GM23338 (cell line): ENCODE results near the gene KRTAP4-11. TPM values are rescaled to one million over a fixed set of nuclear protein-coding genes. Genes with fewer than 3 reads are reported as not detected.
"Not testable (repeated sequence)": the region's sequence is repeated elsewhere in the genome, so short reads cannot be mapped to it uniquely, and the experiment has no call there.

Source experiments
- ATAC-seq: fragments of 200-7000 bp; cut with Tn5 transposase; 3 replicates; pipeline ENCODE4 v1.9.1; 2020
- DNase-seq: peaks from one replicate; pipeline ENCODE4 v3.0.0-alpha.2; 2015; ENCODE audit warnings: low spot score
- H2AFZ ChIP-seq: fragments of 200-600 bp; sonication (generic); 2 replicates; pipeline ENCODE4 v1.8.0; 2016; ENCODE audit warnings: antibody characterized with exemption, mild to moderate bottlenecking, moderate library complexity
- H3F3A ChIP-seq: fragments of 200-600 bp; sonication (generic); replicated peaks from 2 replicates; pipeline ENCODE4 v1.8.0; 2017; ENCODE audit warnings: antibody characterized with exemption, mixed run types, low read depth
- H3K27ac ChIP-seq: fragments of 200-600 bp; sonication (generic); 2 replicates; pipeline ENCODE4 v1.6.1; 2016; ENCODE audit warnings: low read depth
- H3K27me3 ChIP-seq: fragments of 200-600 bp; sonication (generic); 2 replicates; pipeline ENCODE4 v1.8.0; 2016; ENCODE audit warnings: mild to moderate bottlenecking, mixed run types, moderate library complexity; ENCODE audit not compliant: insufficient read depth
- H3K36me3 ChIP-seq: fragments of 200-600 bp; sonication (generic); 2 replicates; pipeline ENCODE4 v1.8.0; 2016; ENCODE audit warnings: mild to moderate bottlenecking; ENCODE audit not compliant: insufficient read depth
- H3K4me1 ChIP-seq: fragments of 200-600 bp; sonication (generic); 2 replicates; pipeline ENCODE4 v1.8.0; 2016; ENCODE audit warnings: mild to moderate bottlenecking, moderate library complexity; ENCODE audit not compliant: insufficient read depth
- H3K4me2 ChIP-seq: fragments of 200-600 bp; sonication (generic); 2 replicates; pipeline ENCODE4 v1.7.1; 2017; ENCODE audit warnings: mixed run types
- H3K4me3 ChIP-seq: fragments of 200-600 bp; sonication (generic); 2 replicates; pipeline ENCODE4 v1.6.1; 2016; ENCODE audit warnings: mixed run types
- H3K79me2 ChIP-seq: fragments of 200-600 bp; sonication (generic); replicated peaks from 2 replicates; pipeline ENCODE4 v1.8.0; 2017; ENCODE audit warnings: mild to moderate bottlenecking; ENCODE audit not compliant: insufficient read depth
- H3K9me2 ChIP-seq: fragments of 200-600 bp; sonication (generic); 2 replicates; pipeline ENCODE4 v1.8.0; 2017; ENCODE audit not compliant: insufficient read depth
- H4K20me1 ChIP-seq: fragments of 200-600 bp; sonication (generic); replicated peaks from 2 replicates; pipeline ENCODE4 v1.8.0; 2017; ENCODE audit warnings: mild to moderate bottlenecking; ENCODE audit not compliant: insufficient read depth
- H3K27ac Mint-ChIP-seq: 2 replicates; pipeline ENCODE4 v1.8.0; 2020; ENCODE audit warnings: inconsistent platforms, mild to moderate bottlenecking, moderate library complexity, mixed read lengths
- H3K27me3 Mint-ChIP-seq: 3 replicates; pipeline ENCODE4 v1.8.0; 2022; ENCODE audit warnings: low read depth, mild to moderate bottlenecking, moderate library complexity, mixed read lengths, inconsistent platforms; ENCODE audit not compliant: insufficient read depth, poor library complexity
- H3K36me3 Mint-ChIP-seq: 3 replicates; pipeline ENCODE4 v1.8.0; 2021; ENCODE audit warnings: low read depth, mild to moderate bottlenecking, inconsistent platforms, moderate library complexity, mixed read lengths
- H3K4me1 Mint-ChIP-seq: 3 replicates; pipeline ENCODE4 v1.8.0; 2020; ENCODE audit warnings: mild to moderate bottlenecking, inconsistent platforms, mixed read lengths
- H3K4me3 Mint-ChIP-seq: 3 replicates; pipeline ENCODE4 v1.8.0; 2021; ENCODE audit warnings: moderate library complexity, mild to moderate bottlenecking, inconsistent platforms, mixed read lengths
- H3K9me3 Mint-ChIP-seq: 3 replicates; pipeline ENCODE4 v1.8.0; 2020; ENCODE audit warnings: moderate library complexity, mild to moderate bottlenecking, inconsistent platforms, mixed read lengths
- CTCF ChIP-seq, 2 experiments: fragments of 200-600 bp in 1 of 2; sonication (generic) in 1 of 2; conservative IDR thresholded peaks; 2 replicates each; pipeline versions ENCODE4 v1.5.1 to v1.6.1; 2016 to 2017; ENCODE audit warnings: antibody characterized with exemption in 2 of 2, low read depth in 2 of 2, mild to moderate bottlenecking in 2 of 2, moderate library complexity in 1 of 2
- JUNB ChIP-seq: IDR thresholded peaks from one replicate; pipeline ENCODE4 v1.6.1; 2016; ENCODE audit warnings: antibody characterized with exemption; ENCODE audit not compliant: unreplicated experiment
- POLR2AphosphoS5 ChIP-seq: IDR thresholded peaks from 2 replicates; pipeline ENCODE4 v1.6.1; 2016; ENCODE audit warnings: antibody characterized with exemption, low read depth
- REST ChIP-seq: IDR thresholded peaks from one replicate; pipeline ENCODE4 v1.6.1; 2018; ENCODE audit warnings: antibody characterized with exemption; ENCODE audit not compliant: unreplicated experiment
- STAT1 ChIP-seq: IDR thresholded peaks from one replicate; pipeline ENCODE4 v1.6.1; 2016; ENCODE audit warnings: antibody characterized with exemption; ENCODE audit not compliant: unreplicated experiment
- ZNF114 ChIP-seq: fragments of 250-450 bp; sonication (Bioruptor Pico); IDR thresholded peaks from 2 replicates; pipeline ENCODE4 v1.5.0; 2020; ENCODE audit warnings: mild to moderate bottlenecking, moderate library complexity
- ZNF331 ChIP-seq: fragments of 250-450 bp; sonication (Bioruptor Pico); IDR thresholded peaks from 2 replicates; pipeline ENCODE4 v1.5.0; 2020; ENCODE audit warnings: low read depth, mild to moderate bottlenecking, moderate library complexity
- polyA plus RNA-seq: library from polyadenylated mRNA; unstranded; fragments of >200 nt; fragmentation: Nextera tagmentation; extraction: Ambion mirVana; gene quantifications from 2 replicates; pipeline ENCODE4 v1.2.1, GENCODE V29; 2016
- total RNA-seq: library from RNA; depleted of rRNA; stranded (reverse); fragments of >200 nt; shearing (Covaris generic); gene quantifications from 2 replicates; pipeline ENCODE4 v1.2.3, GENCODE V29; 2014

KRTAP4-11 gene
- total and polyA plus RNA-seq, 2 experiments from 2014 or later: not detected

DNA sequence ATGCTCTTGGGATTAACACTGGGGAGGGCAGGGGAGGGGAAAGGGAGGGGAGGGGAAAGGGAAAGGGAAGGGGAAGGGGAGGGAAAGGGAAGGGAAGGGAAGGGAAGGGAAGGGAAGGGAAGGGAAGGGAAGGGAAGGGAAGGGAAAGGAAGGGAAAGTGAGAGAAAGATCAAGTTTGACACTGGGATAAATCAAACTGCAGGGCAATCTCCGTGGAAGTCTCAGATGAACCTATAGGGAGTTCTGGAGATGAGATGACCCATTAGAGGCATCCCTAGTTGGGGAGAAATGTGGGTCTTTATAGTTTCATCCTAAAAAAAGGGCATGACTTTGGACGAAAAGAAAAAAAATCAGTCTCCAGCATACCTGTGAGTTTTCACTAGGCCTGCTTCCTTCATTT is 3.6 kb upstream of the KRTAP4-11 start:
- DNase-seq (no peak), ATAC-seq (no peak)
- no peaks in the 10 kb centered on the region for H3K4me1 ChIP-seq
- Mint-ChIP-seq H3K4me3 (no peak overlapping the region), H3K36me3 (no peaks in the 10 kb centered on the region; the same call in 2 of the 3 replicates), H3K27ac (no peak overlapping the region), H3K27me3 (peaks cover 6% of the 10 kb centered on the region), H3K9me3 (no peaks in the 10 kb centered on the region; the same call in 1 of the 3 replicates), H3K4me1 (peaks cover 20% of the 10 kb centered on the region)
- no peak for TF ChIP-seq REST
- no peak for TF ChIP-seq ZNF331 (CRISPR knock-in tag)
- no peak for TF ChIP-seq ZNF114 (CRISPR knock-in tag)
- no peak for TF ChIP-seq JUNB
- TF ChIP-seq CTCF (conservative IDR thresholded peaks at IDR 0.05; ENCODE audit: low read depth in 2 of 2): no peak
- TF ChIP-seq STAT1: no peak
- TF ChIP-seq POLR2AphosphoS5: no peak
- no peaks in the 10 kb centered on the region for H3K27me3 ChIP-seq
- H3F3A ChIP-seq: no peaks in the 10 kb centered on the region
- H3K79me2 ChIP-seq: no peaks in the 10 kb centered on the region
- H3K4me3 ChIP-seq: no peak overlapping the region
- H3K36me3 ChIP-seq: no peaks in the 10 kb centered on the region; the same call in 1 of the 2 replicates
- H3K9me2 ChIP-seq: no peaks in the 10 kb centered on the region
- no peak overlapping the region for H2AFZ ChIP-seq
- no peaks in the 10 kb centered on the region for H4K20me1 ChIP-seq
- no peak overlapping the region for H3K27ac ChIP-seq
- no peak overlapping the region for H3K4me2 ChIP-seq

DNA sequence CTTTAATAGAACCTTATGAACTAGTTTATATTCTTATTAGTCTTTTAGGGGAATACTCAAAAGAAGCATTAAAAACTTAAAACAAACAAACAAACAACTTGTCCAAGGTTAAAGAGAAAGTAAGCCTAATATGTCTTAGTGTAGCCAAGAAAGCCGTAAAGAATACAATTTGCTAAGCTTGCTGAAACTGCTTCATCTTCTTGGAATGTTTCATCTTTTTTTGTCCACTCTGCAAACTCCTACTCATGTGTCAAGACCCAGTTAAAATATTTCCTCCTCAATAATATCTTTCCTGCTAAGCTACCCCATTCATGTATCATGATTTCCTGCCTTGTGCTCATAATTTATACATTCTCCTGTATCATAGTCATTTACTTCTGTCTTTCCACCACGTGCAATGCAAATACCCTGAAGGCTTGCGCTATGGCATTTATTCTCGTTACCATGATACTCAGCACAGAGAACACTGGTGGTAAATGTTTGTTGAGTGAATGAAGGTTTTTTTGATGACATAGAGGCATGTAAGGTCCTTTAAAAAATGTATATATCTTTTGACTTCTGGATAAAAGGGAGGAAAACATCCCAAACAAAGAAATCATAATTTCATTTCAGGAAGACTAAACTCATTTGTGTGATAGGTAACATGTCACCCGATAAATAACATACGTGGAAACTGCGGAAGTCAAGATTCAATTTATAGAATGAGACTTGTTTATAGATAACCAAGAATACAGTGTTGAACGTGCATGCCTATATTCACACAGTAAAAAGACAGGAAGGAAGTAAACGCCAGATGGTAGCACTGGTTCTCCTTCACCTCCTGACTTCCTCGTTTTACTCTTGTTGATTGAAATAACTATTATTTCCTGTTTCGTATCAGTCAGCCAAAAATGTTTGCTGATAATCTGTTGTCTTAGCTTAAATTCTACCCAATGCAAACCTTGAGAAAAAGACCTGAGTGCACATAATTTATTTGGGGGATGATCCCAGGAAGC is 1.8 kb upstream of the KRTAP4-11 start:
- not testable (repeated sequence) for H3K36me3 Mint-ChIP-seq, DNase-seq, H3K79me2 ChIP-seq, H3K27me3 Mint-ChIP-seq, H3K4me1 ChIP-seq, H3K9me3 Mint-ChIP-seq, ATAC-seq, H4K20me1 ChIP-seq, H3K4me3 Mint-ChIP-seq, H3K27ac Mint-ChIP-seq, H3K4me2 ChIP-seq, H3K9me2 ChIP-seq, H3K27me3 ChIP-seq, H3K4me3 ChIP-seq, H3K36me3 ChIP-seq, H2AFZ ChIP-seq, H3F3A ChIP-seq, H3K27ac ChIP-seq
- peaks cover 33% of the 10 kb centered on the region for H3K4me1 Mint-ChIP-seq
